ENCODE data around the gene TAGAP. TPM values are rescaled to one million over a fixed set of nuclear protein-coding genes. Genes with fewer than 3 reads are reported as not detected.
"Not testable (repeated sequence)": the region's sequence is repeated elsewhere in the genome, so short reads cannot be mapped to it uniquely, and the experiment has no call there.

The TAGAP gene
- total RNA-seq, 1 experiment from 2014 or later, result not detected

- DNase-seq (ENCODE audit: low read depth), result no peak
Measured at GRCh38 chr6:159043947-159044346, 844 bp downstream of the TAGAP start.

GRCh38 chr6:159043251-159043650 lies 1.5 kb downstream of the TAGAP start:
- DNase-seq (ENCODE audit: low read depth), result no peak

- DNase-seq (ENCODE audit: low read depth), result no peak
Measured at GRCh38 chr6:159042826-159043181, 2.0 kb downstream of the TAGAP start.

GRCh38 chr6:159042003-159042825 lies 2.6 kb downstream of the TAGAP start:
- peak; percentile 44 for DNase-seq (ENCODE audit: low read depth)

GRCh38 chr6:159041181-159041580 lies 3.6 kb downstream of the TAGAP start:
- DNase-seq (ENCODE audit: low read depth), result no peak

- no peak for DNase-seq (ENCODE audit: low read depth)
Measured at GRCh38 chr6:159039885-159040258, 4.9 kb downstream of the TAGAP start.

GRCh38 chr6:159038914-159039884 lies 5.6 kb downstream of the TAGAP start:
- no peak for DNase-seq (ENCODE audit: low read depth)

GRCh38 chr6:159038318-159038717 lies 6.5 kb downstream of the TAGAP start:
- not testable (repeated sequence) for DNase-seq (ENCODE audit: low read depth)

GRCh38 chr6:159037756-159038290 lies 7.0 kb downstream of the TAGAP start:
- no peak for DNase-seq (ENCODE audit: low read depth)

- no peak for DNase-seq (ENCODE audit: low read depth)
Measured at GRCh38 chr6:159036673-159037072, 8.1 kb downstream of the TAGAP start.

GRCh38 chr6:159035891-159036290 lies 8.9 kb downstream of the TAGAP start:
- no peak for DNase-seq (ENCODE audit: low read depth)

GRCh38 chr6:159033160-159034049 lies 11.4 kb downstream of the TAGAP start:
- DNase-seq (ENCODE audit: low read depth), result no peak

- DNase-seq (ENCODE audit: low read depth), result no peak
Measured at GRCh38 chr6:159031846-159032245, 12.9 kb downstream of the TAGAP start.

GRCh38 chr6:159030168-159030567 lies 14.6 kb downstream of the TAGAP start:
- DNase-seq (ENCODE audit: low read depth), result no peak

GRCh38 chr6:159025224-159025623 lies 19.6 kb downstream of the TAGAP start:
- not testable (repeated sequence) for DNase-seq (ENCODE audit: low read depth)

GRCh38 chr6:159023893-159024292 lies 20.9 kb downstream of the TAGAP start:
- no peak for DNase-seq (ENCODE audit: low read depth)

- no peak for DNase-seq (ENCODE audit: low read depth)
Measured at GRCh38 chr6:159020011-159020410, 24.8 kb downstream of the TAGAP start.

- no peak for DNase-seq (ENCODE audit: low read depth)
Measured at GRCh38 chr6:159017757-159018559, 26.8 kb downstream of the TAGAP start.

- DNase-seq (ENCODE audit: low read depth), result no peak
Measured at GRCh38 chr6:159014406-159014805, 30.4 kb downstream of the TAGAP start.

- DNase-seq (ENCODE audit: low read depth), result peak; percentile 8
Measured at GRCh38 chr6:159013229-159013628, 31.6 kb downstream of the TAGAP start.

- DNase-seq (ENCODE audit: low read depth), result no peak
Measured at GRCh38 chr6:159012201-159012600, 32.6 kb downstream of the TAGAP start.
